ENCODE results near the gene VPS54. TPM values are rescaled to one million over a fixed set of nuclear protein-coding genes. Genes with fewer than 3 reads are reported as not detected.
"Not testable (repeated sequence)": the region's sequence is repeated elsewhere in the genome, so short reads cannot be mapped to it uniquely, and the experiment has no call there.

The VPS54 gene
- total and polyA plus RNA-seq, 4 donors = 4.5 to 25.1 (median 13.3) TPM

GRCh38 chr2:64001382-64002101, 17.7 kb downstream of the VPS54 start:
- Histone ChIP-seq H3K9ac (ENCODE audit: low read depth in 1 of 2, low read length in 2 of 2) (no peak overlapping the region), H3K4me1 (ENCODE audit: control insufficient read depth in 4 of 4, insufficient read depth in 4 of 4, low read length in 3 of 4) (peaks cover 0 to 7% (median 0%) of the 10 kb centered on the region in 4 donors), H3K9me3 (ENCODE audit: control insufficient read depth in 4 of 4, low read length in 3 of 4) (no peaks in the 10 kb centered on the region), H3K4me3 (ENCODE audit: low read depth in 1 of 3, low read length in 3 of 3) (no peak overlapping the region), H3K27me3 (ENCODE audit: control insufficient read depth in 4 of 4, insufficient read depth in 4 of 4, low read length in 3 of 4) (no peaks in the 10 kb centered on the region), H3K36me3 (ENCODE audit: control insufficient read depth in 4 of 4, insufficient read depth in 3 of 4, low read depth in 1 of 4, low read length in 3 of 4) (peaks cover 0 to 3% (median 0%) of the 10 kb centered on the region in 4 donors), H3K27ac (ENCODE audit: low read depth in 1 of 2, low read length in 2 of 2) (no peak overlapping the region)
- DNase-seq (ENCODE audit: low spot score) = no peak
- no peak for TF ChIP-seq YY1 (IDR thresholded peaks at IDR 0.05)
- WGBS = 98% methylated on average over 5 of the region's 5 CpGs

- H3K9me3 ChIP-seq (ENCODE audit: control insufficient read depth in 4 of 4, low read length in 3 of 4) = no peaks in the 10 kb centered on the region
- no peak overlapping the region for H3K27ac ChIP-seq (ENCODE audit: low read depth in 1 of 2, low read length in 2 of 2)
- H3K36me3 ChIP-seq (ENCODE audit: control insufficient read depth in 4 of 4, insufficient read depth in 3 of 4, low read depth in 1 of 4, low read length in 3 of 4) = peaks cover 0 to 3% (median 0%) of the 10 kb centered on the region in 4 donors
- H3K27me3 ChIP-seq (ENCODE audit: control insufficient read depth in 4 of 4, insufficient read depth in 4 of 4, low read length in 3 of 4) = no peaks in the 10 kb centered on the region
- WGBS = 98% methylated on average over 5 of the region's 5 CpGs
- peaks cover 0 to 7% (median 0%) of the 10 kb centered on the region in 4 donors for H3K4me1 ChIP-seq (ENCODE audit: control insufficient read depth in 4 of 4, insufficient read depth in 4 of 4, low read length in 3 of 4)
- TF ChIP-seq SP1 (IDR thresholded peaks at IDR 0.05) (no peak), GABPA (IDR thresholded peaks at IDR 0.05 in 1 of 2, conservative IDR thresholded peaks at IDR 0.05 in 1 of 2) (no peak), CTCF (IDR thresholded peaks at IDR 0.05; ENCODE audit: low read depth, low read length, missing input control) (peak; percentile 21), RAD21 (IDR thresholded peaks at IDR 0.05) (peak in 1 of 2 donors; percentile 62)
- H3K4me3 ChIP-seq (ENCODE audit: low read depth in 1 of 3, low read length in 3 of 3) = no peak overlapping the region
- no peak overlapping the region for H3K9ac ChIP-seq (ENCODE audit: low read depth in 1 of 2, low read length in 2 of 2)
- DNase-seq (ENCODE audit: low spot score) = no peak
Measured at GRCh38 chr2:64000630-64001381, 18.4 kb downstream of the VPS54 start.

GRCh38 chr2:63999049-63999448, 20.2 kb downstream of the VPS54 start:
- H3K4me1 ChIP-seq (ENCODE audit: control insufficient read depth in 4 of 4, insufficient read depth in 4 of 4, low read length in 3 of 4) = peaks cover 0 to 5% (median 0%) of the 10 kb centered on the region in 4 donors
- no peak for TF ChIP-seq MAX (IDR thresholded peaks at IDR 0.05)
- no peak for TF ChIP-seq GABPA (IDR thresholded peaks at IDR 0.05 in 1 of 2, conservative IDR thresholded peaks at IDR 0.05 in 1 of 2)
- TF ChIP-seq TAF1 (conservative IDR thresholded peaks at IDR 0.05) = no peak
- TF ChIP-seq REST (IDR thresholded peaks at IDR 0.05) = no peak
- WGBS = 86% methylated on average over 2 of the region's 2 CpGs
- no peaks in the 10 kb centered on the region for H3K27me3 ChIP-seq (ENCODE audit: control insufficient read depth in 4 of 4, insufficient read depth in 4 of 4, low read length in 3 of 4)
- no peak overlapping the region for H3K27ac ChIP-seq (ENCODE audit: low read depth in 1 of 2, low read length in 2 of 2)
- H3K36me3 ChIP-seq (ENCODE audit: control insufficient read depth in 4 of 4, insufficient read depth in 3 of 4, low read depth in 1 of 4, low read length in 3 of 4) = peaks cover 0 to 3% (median 0%) of the 10 kb centered on the region in 4 donors
- H3K9ac ChIP-seq (ENCODE audit: low read depth in 1 of 2, low read length in 2 of 2) = no peak overlapping the region
- H3K9me3 ChIP-seq (ENCODE audit: control insufficient read depth in 4 of 4, low read length in 3 of 4) = no peaks in the 10 kb centered on the region
- DNase-seq (ENCODE audit: low spot score) = no peak
- H3K4me3 ChIP-seq (ENCODE audit: low read depth in 1 of 3, low read length in 3 of 3) = no peak overlapping the region

GRCh38 chr2:63996582-63997198, 22.5 kb downstream of the VPS54 start:
- not testable (repeated sequence) for H3K27ac ChIP-seq (ENCODE audit: low read depth in 1 of 2, low read length in 2 of 2); H3K9me3 ChIP-seq (ENCODE audit: control insufficient read depth in 4 of 4, low read length in 3 of 4)
- 93% methylated on average over 10 of the region's 10 CpGs for WGBS

GRCh38 chr2:63994329-63995070, 24.7 kb downstream of the VPS54 start:
- H3K9ac ChIP-seq (ENCODE audit: low read depth in 1 of 2, low read length in 2 of 2); H3K9me3 ChIP-seq (ENCODE audit: control insufficient read depth in 4 of 4, low read length in 3 of 4); H3K27me3 ChIP-seq (ENCODE audit: control insufficient read depth in 4 of 4, insufficient read depth in 4 of 4, low read length in 3 of 4); DNase-seq (ENCODE audit: low spot score); H3K36me3 ChIP-seq (ENCODE audit: control insufficient read depth in 4 of 4, insufficient read depth in 3 of 4, low read depth in 1 of 4, low read length in 3 of 4); H3K27ac ChIP-seq (ENCODE audit: low read depth in 1 of 2, low read length in 2 of 2); H3K4me3 ChIP-seq (ENCODE audit: low read depth in 1 of 3, low read length in 3 of 3): not testable (repeated sequence)
- WGBS = 97% methylated on average over 9 of the region's 9 CpGs
- H3K4me1 ChIP-seq (ENCODE audit: control insufficient read depth in 4 of 4, insufficient read depth in 4 of 4, low read length in 3 of 4) = peaks cover 0 to 11% (median 6%) of the 10 kb centered on the region in 4 donors

More at GRCh38 chr2:63996582-63997198, 22.5 kb downstream of the VPS54 start:
- not testable (repeated sequence) for H3K4me3 ChIP-seq (ENCODE audit: low read depth in 1 of 3, low read length in 3 of 3); H3K27me3 ChIP-seq (ENCODE audit: control insufficient read depth in 4 of 4, insufficient read depth in 4 of 4, low read length in 3 of 4); H3K36me3 ChIP-seq (ENCODE audit: control insufficient read depth in 4 of 4, insufficient read depth in 3 of 4, low read depth in 1 of 4, low read length in 3 of 4); H3K9ac ChIP-seq (ENCODE audit: low read depth in 1 of 2, low read length in 2 of 2); DNase-seq (ENCODE audit: low spot score); H3K4me1 ChIP-seq (ENCODE audit: control insufficient read depth in 4 of 4, insufficient read depth in 4 of 4, low read length in 3 of 4)

Measured in liver (tissue), 9 donors.